ENCODE measurements around the gene ARHGAP40. TPM values are rescaled to one million over a fixed set of nuclear protein-coding genes. Genes with fewer than 3 reads are reported as not detected.
"Not testable (repeated sequence)": the region's sequence is repeated elsewhere in the genome, so short reads cannot be mapped to it uniquely, and the experiment has no call there.

ARHGAP40 gene
- total and polyA plus RNA-seq, 2 of the 8 experiments (the other 6 are each of a cell fraction or from before 2014, with no cell fraction given) = 0.74 to 1.4 TPM

DNA sequence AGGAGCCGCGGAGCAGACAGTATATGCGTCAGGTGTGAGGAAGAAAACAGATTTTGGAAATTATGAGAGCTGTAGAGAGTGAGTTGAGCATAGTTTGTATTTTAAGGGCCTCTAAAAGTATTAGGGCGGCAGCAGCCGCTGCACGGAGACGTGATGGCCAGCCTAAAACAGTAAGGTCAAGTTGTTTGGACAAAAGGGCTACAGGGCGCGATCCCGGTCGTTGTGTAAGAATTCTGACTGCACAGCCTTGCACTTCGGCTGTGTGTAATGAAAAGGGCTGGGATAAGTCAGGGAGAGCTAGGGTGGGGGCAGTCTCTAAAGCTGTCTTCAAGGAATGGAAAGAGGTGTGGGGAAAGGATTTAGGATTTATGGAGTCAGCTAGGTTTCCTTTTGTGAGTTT, 7.3 kb upstream of the ARHGAP40 start:
- H3K9me3 ChIP-seq (ENCODE audit: insufficient read depth in 2 of 2, low read depth in 1 of 2, low read length in 1 of 2); H3K9ac ChIP-seq (replicated peaks in 1 of 4; ENCODE audit: extremely low read depth in 1 of 4, low read depth in 3 of 4, low read length in 3 of 4); H3K79me1 ChIP-seq (ENCODE audit: low read depth, low read length); H2BK20ac ChIP-seq (ENCODE audit: low read length); H3K18ac ChIP-seq (ENCODE audit: extremely low read depth, low read length); H3K79me2 ChIP-seq (ENCODE audit: control insufficient read depth in 1 of 2, insufficient read depth in 2 of 2, low read length in 2 of 2); H3K4me2 ChIP-seq (ENCODE audit: insufficient read depth in 1 of 2, low read depth in 2 of 2, low read length in 2 of 2); DNase-seq (ENCODE audit: low read depth in 1 of 2, low spot score in 2 of 2); H2BK15ac ChIP-seq (ENCODE audit: low read length); H2AFZ ChIP-seq (ENCODE audit: low read length); H4K20me1 ChIP-seq (replicated peaks in 1 of 2; ENCODE audit: control insufficient read depth in 1 of 2, insufficient read depth in 2 of 2, low read length in 2 of 2); H3K27me3 ChIP-seq (replicated peaks in 1 of 4; ENCODE audit: control insufficient read depth in 3 of 4, extremely low read depth in 1 of 4, insufficient read depth in 3 of 4, low read length in 3 of 4); H2BK12ac ChIP-seq (ENCODE audit: low read depth, low read length); H4K91ac ChIP-seq (replicated peaks; ENCODE audit: insufficient read length, low read length); H3K27ac ChIP-seq (ENCODE audit: low read depth, low read length); H3K36me3 ChIP-seq (ENCODE audit: control insufficient read depth in 2 of 4, insufficient read depth in 4 of 4, low read length in 3 of 4); H3K4me3 ChIP-seq (ENCODE audit: extremely low read depth in 1 of 4, insufficient read depth in 2 of 4, low read depth in 3 of 4, low read length in 4 of 4); H3K23ac ChIP-seq (ENCODE audit: insufficient read length); H4K5ac ChIP-seq (ENCODE audit: insufficient read length, low read depth, low read length); H3K14ac ChIP-seq (ENCODE audit: insufficient read length); H2BK120ac ChIP-seq (replicated peaks; ENCODE audit: low read depth, low read length); H3K56ac ChIP-seq (replicated peaks; ENCODE audit: insufficient read length, low read depth, low read length); H3K4ac ChIP-seq (replicated peaks; ENCODE audit: insufficient read length, low read depth, low read length); POLR2A ChIA-PET (ENCODE audit: partially characterized antibody); H2BK5ac ChIP-seq (ENCODE audit: low read depth, low read length); FAIRE-seq; H4K8ac ChIP-seq (ENCODE audit: extremely low read depth, insufficient read depth, low read length); H2AK5ac ChIP-seq (ENCODE audit: low read depth, low read length): not testable (repeated sequence)
- CTCF ChIA-PET (ENCODE audit: partially characterized antibody) = interaction anchor here (1.1 kb wide), 1 partner anchor 17 kb away, joined by 3 read pairs; no protein-coding TSS in a partner anchor
- 97% methylated on average over 10 of the region's 12 CpGs; no CpG with 5 or more reads in 1 of the 2 experiments for WGBS, 2 experiments (ENCODE audit: extremely low coverage in 1 of 2, insufficient coverage in 1 of 2, insufficient read length in 1 of 2, insufficient replicate concordance in 2 of 2, low coverage in 1 of 2, low lambda C conversion rate in 2 of 2, missing lambda C conversion rate in 1 of 2)
- H3K4me1 ChIP-seq (replicated peaks in 1 of 4; ENCODE audit: control insufficient read depth in 3 of 4, insufficient read depth in 4 of 4, low read length in 3 of 4) = peaks cover 0 to 10% (median 4%) of the 10 kb centered on the region in 4 experiments; a peak in 4 of 7 replicates
- peaks cover 11% of the 10 kb centered on the region for H3K23me2 ChIP-seq (ENCODE audit: low read depth, low read length)

DNA sequence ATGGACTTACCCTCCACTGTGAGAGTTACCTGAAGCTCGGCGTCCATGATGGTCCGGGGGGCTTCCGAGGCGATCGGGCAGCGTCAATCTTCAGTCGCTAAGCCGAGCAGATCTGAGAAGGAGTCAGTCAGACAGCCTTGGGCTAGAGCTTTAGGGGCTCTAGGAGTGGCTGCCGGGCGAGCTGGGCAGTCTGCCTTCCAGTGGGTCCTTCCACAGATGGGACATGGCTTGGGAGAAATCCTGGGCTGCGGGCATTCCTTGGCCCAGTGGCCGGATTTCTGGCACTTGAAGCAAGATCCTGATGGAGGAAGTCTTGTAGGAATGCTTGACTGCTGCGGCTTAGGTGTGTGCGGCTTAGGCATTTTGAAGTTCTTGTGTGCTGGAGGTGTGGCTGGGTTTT, 5.7 kb upstream of the ARHGAP40 start:
- H3K18ac ChIP-seq (ENCODE audit: extremely low read depth, low read length); H3K56ac ChIP-seq (replicated peaks; ENCODE audit: insufficient read length, low read depth, low read length); H3K9ac ChIP-seq (replicated peaks in 1 of 4; ENCODE audit: extremely low read depth in 1 of 4, low read depth in 3 of 4, low read length in 3 of 4); H4K5ac ChIP-seq (ENCODE audit: insufficient read length, low read depth, low read length); H3K4me2 ChIP-seq (ENCODE audit: insufficient read depth in 1 of 2, low read depth in 2 of 2, low read length in 2 of 2); DNase-seq (ENCODE audit: low read depth in 1 of 2, low spot score in 2 of 2); H3K14ac ChIP-seq (ENCODE audit: insufficient read length); H3K23me2 ChIP-seq (ENCODE audit: low read depth, low read length); H4K8ac ChIP-seq (ENCODE audit: extremely low read depth, insufficient read depth, low read length); H2BK20ac ChIP-seq (ENCODE audit: low read length); POLR2A ChIA-PET (ENCODE audit: partially characterized antibody); H3K23ac ChIP-seq (ENCODE audit: insufficient read length); H4K91ac ChIP-seq (replicated peaks; ENCODE audit: insufficient read length, low read length); H3K27ac ChIP-seq (ENCODE audit: low read depth, low read length); H3K27me3 ChIP-seq (replicated peaks in 1 of 4; ENCODE audit: control insufficient read depth in 3 of 4, extremely low read depth in 1 of 4, insufficient read depth in 3 of 4, low read length in 3 of 4); H3K9me3 ChIP-seq (ENCODE audit: insufficient read depth in 2 of 2, low read depth in 1 of 2, low read length in 1 of 2); H3K4ac ChIP-seq (replicated peaks; ENCODE audit: insufficient read length, low read depth, low read length); FAIRE-seq; H4K20me1 ChIP-seq (replicated peaks in 1 of 2; ENCODE audit: control insufficient read depth in 1 of 2, insufficient read depth in 2 of 2, low read length in 2 of 2); H2AFZ ChIP-seq (ENCODE audit: low read length); H2BK120ac ChIP-seq (replicated peaks; ENCODE audit: low read depth, low read length); H2AK5ac ChIP-seq (ENCODE audit: low read depth, low read length); H3K36me3 ChIP-seq (ENCODE audit: control insufficient read depth in 2 of 4, insufficient read depth in 4 of 4, low read length in 3 of 4); H2BK12ac ChIP-seq (ENCODE audit: low read depth, low read length); H3K4me3 ChIP-seq (ENCODE audit: extremely low read depth in 1 of 4, insufficient read depth in 2 of 4, low read depth in 3 of 4, low read length in 4 of 4); CTCF ChIA-PET (ENCODE audit: partially characterized antibody); H3K79me2 ChIP-seq (ENCODE audit: control insufficient read depth in 1 of 2, insufficient read depth in 2 of 2, low read length in 2 of 2); H2BK5ac ChIP-seq (ENCODE audit: low read depth, low read length); H3K79me1 ChIP-seq (ENCODE audit: low read depth, low read length); H2BK15ac ChIP-seq (ENCODE audit: low read length): not testable (repeated sequence)
- H3K4me1 ChIP-seq (replicated peaks in 1 of 4; ENCODE audit: control insufficient read depth in 3 of 4, insufficient read depth in 4 of 4, low read length in 3 of 4) = peaks cover 0 to 14% (median 8%) of the 10 kb centered on the region in 4 experiments; a peak in 6 of 7 replicates
- WGBS, 2 experiments (ENCODE audit: extremely low coverage in 1 of 2, insufficient coverage in 1 of 2, insufficient read length in 1 of 2, insufficient replicate concordance in 2 of 2, low coverage in 1 of 2, low lambda C conversion rate in 2 of 2, missing lambda C conversion rate in 1 of 2) = 96% methylated on average over 14 of the region's 15 CpGs; no CpG with 5 or more reads in 1 of the 2 experiments

Data from H1 (cell line).